Activated CD8-positive, alpha-beta memory T cell treated with anti-CD3 and anti-CD28 coated beads for 4 hours (primary cell): ENCODE measurements around the gene CLASP1.
A peak's percentile ranks its signal among the peaks of the same experiment; 100 is the strongest.
"Not testable (repeated sequence)": the region's sequence is repeated elsewhere in the genome, so short reads cannot be mapped to it uniquely, and the experiment has no call there.

Source experiments
- DNase-seq, 2 donors: peaks; one replicate each; pipeline ENCODE4 v3.0.0-alpha.2; 2020; ENCODE audit warnings: low read depth in 2 of 2

CLASP1 gene

DNA sequence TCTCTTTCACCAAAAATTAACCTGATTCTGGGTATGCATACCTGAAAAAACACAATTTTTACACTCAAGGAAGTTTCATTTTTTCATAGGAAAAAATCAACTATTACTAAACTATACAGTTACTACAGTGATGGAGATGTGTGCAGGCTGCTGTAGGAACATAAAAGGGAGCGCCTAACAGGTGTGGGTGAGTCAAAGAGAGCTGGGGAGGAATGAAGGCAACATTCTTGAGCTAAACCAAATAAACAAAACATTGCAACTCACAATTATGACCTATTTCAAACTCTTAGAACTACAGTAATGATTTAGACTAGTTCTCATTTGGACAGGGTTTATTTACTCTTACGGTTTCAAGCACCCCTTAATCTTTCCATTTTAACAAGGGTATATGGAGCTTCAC, 13.4 kb upstream of the CLASP1 start:
- DNase-seq: no peak

DNA sequence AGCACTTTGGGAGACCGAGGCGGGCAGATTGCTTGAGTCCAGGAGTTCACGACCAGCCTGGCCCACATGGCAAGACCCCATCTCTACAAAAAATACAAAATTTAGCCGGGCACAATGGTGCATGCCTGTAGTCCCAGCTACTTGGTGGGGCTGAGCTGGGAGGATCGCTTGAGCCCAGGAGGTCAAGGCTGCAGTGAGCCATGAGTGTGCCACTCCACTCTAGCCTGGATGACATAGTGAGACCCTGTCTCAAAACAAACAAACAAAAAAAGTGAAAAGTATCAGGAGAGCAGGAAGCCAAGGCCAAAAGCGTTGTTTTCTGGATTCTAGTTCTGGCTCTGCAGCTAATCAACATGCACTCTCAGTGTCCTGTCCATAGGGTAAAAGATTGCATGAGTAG, 10.7 kb upstream of the CLASP1 start:
- no peak for DNase-seq

DNA sequence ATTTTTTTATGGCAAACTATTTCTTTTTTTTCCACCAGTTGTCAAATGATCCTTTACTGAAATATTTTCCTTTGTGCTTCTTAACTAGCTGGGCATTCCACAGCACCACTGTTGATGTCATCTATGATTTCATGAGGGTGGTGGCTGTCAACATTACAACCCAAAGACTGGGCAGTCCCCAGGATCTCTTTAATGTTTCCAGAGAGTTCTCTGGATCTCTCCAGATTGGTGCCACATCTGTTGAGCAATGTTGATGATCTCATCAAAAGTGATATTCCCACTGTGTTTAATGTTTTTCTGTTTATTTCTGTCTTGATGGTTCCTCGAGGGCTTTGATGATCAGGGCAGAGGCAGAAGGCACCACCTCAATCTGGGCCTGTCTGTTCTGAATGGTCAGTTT, 9.1 kb upstream of the CLASP1 start:
- DNase-seq: not testable (repeated sequence)

DNA sequence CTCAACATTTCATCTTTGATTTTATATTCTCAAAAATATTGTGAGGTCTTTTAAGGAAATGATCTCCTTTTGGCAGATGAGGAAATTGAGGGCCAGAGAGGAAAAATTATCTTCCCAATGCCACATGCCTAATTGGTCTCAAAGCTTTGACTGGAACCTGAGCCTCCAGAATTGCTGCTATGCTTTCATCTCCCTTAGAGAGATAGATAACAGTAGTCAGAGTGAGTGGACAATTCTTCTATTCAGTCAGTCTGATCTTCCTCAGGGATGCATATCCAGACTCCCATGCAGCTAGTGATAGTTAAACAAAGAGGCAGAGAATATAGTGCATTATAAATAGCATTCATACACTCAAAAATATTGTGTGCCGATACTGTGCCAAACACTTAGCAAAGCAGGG, 3.8 kb upstream of the CLASP1 start:
- DNase-seq: no peak

DNA sequence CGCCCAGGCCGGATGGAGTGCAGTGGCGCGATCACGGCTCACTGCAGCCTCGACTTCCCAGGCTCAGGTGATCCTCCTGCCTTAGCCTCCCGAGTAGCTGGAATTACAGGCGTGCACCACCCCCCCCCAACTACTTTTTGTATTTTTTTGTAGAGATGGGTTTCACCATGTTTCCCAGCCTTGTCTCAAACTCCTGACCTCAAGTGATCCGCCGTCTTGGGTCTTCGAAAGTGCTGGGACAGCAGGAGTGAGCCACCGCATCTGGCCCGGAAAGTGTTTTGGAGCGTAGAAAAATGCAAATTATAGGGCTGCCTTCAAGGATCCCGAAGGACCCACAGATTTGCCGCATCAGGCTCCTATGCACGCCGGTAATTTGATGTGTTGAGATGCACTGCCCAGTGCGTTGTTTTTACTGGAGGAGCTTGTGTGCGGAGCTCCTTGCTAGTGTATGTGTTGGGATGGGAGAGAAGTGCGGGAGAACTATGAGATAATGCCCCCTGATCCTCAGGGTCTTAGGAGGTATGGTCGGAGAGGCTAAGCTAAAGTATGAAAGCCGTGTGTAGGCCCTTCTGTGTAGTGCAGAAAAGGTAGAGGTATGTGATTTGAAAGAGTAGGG, 1.2 kb upstream of the CLASP1 start:
- DNase-seq: peak in 1 of 2 donors; percentile 2

DNA sequence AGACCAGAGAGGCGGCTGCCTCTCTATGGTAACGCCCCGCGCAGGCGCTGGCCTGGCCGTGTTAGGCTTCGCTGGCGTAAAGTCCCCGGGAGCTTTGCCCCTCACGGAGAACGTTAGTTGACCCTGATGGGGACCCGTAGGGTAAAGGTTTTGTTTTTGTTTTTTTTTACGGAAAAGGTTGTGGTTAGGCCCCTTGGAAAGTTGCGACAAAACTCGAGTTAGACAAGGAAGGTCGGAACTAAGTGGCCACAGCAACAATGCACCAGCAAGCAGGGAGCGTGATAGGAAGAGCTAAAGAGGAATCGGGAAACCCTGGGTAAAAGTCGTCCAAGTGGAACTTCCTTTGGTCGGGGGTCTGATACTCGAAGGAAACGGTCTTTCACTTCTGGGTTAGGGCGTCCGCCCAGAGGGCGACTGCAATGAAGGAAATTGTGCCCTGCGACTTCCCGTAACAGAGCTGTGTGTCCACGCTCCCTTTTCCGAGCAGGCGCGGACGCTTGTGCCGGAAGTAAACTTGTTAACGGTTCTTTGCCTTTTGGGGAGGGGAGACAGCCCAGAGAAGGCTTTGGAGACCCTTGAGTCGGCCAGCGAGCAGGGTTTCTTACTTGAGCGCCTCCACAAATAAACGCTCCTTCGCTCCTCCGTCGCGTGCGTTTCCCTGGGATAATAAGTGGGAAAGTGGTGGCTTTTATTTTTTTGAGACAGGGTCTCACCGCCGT, 493 bp upstream of the CLASP1 start:
- DNase-seq: peak; percentile 88 to 95

DNA sequence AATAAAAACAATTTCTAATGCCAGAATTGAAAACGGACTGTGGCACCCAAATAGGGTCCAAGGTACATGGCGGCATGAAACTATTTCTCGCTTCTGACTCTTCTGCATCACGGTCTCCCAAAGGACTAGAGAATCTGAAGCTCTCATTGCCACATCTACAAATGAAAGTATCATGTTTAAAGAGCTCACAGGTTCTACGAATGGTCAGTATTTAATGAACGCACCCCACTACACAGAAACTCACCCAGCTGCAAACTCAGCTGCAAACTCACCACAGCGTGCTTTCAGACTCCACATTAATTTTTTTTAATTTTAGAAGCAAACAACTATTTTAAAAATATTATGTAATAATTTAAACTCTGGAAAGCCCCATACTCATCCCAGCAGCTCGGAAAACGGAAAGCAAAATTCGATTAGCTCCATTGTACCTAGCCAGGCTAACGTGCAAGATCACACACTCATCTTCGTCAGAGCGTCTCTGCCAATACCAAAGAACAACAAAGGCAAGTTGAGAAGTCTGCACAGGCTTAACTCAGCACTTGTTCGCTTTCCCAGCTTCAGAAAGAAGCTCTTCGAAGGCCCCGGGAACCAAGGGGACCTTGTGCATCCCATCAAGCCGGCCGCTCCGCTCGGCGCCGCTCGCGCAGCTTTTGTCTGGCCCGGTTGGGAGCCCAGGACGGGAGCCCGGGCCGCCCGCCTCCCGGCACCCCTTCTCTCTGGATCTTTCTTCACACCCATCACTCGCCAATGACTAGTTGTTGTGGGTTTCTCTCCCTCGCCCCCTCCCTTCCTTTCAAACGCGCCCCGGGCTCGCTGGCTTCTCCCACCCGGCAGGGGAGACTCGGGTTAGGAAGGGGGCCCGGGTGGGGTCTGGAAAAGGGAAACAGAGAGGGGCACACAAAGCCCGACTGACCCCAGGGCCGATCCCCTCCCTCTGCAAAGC, 785 bp downstream of the CLASP1 start:
- peak; percentile 5 to 27 for DNase-seq

DNA sequence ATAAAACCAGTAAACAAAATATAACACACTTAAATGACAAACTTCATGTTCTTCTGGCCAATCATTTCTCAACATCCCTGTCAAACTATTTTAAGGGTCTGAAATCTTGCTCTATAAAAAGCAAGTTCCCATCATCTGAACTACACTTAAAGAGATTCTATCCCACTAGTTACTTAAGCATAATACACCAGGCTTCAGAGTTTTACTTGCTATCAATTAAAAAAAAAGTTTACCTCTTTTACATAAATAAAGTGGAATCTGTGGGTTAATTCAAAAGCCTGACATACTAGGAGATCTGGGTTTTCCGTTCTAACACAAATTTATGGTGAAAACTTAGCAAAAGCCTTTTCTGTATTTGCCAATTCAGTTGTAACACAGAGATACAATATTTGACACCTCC, 1.9 kb downstream of the CLASP1 start:
- DNase-seq: no peak

DNA sequence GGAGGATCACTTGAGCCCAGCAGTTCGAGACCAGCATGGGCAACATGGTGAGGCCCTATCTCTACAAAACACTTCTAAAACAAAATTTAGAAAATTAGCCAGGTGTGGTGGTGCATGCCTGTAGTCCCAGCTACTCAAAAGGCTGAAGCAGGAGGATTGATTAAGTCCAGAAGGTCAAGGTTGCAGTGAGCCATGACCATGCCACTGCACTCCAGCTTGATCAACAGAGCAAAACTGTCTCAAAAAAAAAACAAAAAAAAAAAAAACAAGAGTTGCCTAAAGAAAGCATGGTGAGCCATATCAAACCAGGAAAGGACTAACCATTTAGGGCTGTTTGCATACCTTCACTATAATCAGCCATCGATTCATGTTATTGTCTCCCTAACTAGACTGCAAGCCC, 4.5 kb downstream of the CLASP1 start:
- no peak for DNase-seq

DNA sequence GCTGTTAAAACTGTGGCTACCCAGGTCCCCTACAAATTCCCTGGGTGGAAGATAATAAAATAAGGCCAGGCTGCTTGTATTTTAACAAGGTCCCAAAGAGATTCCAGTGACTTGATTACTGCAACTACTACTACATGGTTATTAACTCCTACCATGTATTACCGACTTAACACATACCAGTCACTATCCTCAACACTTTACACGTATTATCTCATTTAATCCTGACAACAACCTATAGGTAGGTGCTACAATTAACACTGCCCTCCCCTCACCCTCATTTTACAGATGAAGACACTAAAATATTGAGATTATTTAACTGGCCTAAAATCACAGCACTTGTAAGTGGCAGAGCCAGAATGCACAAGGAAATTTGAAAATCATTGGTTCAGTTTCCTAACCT, 5.4 kb downstream of the CLASP1 start:
- no peak for DNase-seq

DNA sequence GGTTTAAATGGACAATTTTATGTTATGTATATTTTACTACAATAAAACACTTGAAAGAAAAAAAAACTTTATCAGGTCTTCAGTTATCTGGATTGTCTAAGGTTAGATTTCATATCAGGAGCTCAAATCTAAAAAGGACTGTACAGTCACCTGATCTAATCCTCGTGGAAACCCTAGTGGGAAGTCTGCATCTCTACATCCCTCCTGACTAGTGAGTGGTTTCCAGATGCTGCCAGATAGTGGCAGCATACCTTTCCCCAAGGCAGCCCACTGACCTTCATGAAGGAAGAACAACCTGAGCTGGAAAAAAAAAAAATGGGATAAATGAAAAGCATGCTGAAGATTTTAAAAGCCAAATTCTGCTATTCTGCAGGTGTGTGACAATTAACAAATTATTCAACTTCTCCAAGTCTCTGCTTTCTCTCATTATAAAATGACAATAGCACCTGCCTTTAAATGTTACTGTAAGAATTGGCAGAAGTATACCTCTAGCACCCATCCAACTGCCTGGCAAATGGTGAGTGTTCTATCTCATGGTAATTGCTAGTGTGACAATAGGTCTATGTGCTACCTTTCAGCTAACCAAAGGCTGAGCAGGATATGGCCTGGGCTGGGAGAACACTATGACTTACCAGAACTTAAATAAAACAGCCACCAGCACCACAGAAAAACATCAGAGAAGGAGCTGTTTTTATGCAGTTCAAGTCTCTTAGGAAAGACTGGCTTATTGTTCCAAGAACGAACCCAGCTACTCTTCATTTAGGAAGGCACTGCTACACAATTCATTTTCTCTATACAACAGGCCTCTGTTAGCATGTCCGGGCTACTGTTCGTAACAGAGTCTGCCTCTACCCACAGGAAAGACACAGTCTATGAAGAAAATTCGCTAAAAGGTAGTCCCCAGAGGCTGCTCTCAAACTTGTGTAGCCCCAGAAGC, 8.6 kb downstream of the CLASP1 start:
- DNase-seq: no peak

DNA sequence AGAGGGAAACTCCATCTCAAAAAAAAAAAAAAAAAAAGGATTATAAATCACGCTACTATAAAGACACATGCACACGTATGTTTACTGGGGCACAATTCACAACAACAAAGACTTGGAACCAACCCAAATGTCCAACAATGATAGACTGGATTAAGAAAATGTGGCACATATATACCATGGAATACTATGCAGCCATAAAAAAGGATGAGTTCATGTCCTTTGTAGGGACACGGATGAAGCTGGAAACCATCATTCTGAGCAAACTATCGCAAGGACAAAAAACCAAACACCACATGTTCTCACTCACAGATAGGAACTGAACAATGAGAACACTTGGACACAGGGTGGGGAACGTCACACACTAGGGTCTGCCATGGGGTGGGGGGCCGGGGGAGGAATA, 9.4 kb downstream of the CLASP1 start:
- DNase-seq: not testable (repeated sequence)

DNA sequence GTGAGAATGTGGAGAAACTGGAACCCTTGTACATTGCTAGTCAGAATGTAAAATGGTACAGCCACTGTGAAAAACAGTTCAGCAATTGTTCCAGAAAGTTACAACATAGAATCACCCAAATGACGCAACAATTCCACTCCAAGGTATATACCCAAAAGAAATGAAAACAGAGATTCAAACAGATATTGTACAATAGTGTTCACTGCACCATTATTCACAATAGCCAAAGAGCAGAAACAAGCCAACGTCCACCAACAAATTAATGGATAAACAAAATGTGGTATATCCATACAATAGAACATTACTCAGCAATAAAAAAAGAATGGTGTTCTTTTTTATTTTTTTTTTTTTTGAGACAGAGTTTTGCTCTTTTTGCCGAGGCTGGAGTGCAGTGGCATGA, 10.9 kb downstream of the CLASP1 start:
- DNase-seq: no peak

DNA sequence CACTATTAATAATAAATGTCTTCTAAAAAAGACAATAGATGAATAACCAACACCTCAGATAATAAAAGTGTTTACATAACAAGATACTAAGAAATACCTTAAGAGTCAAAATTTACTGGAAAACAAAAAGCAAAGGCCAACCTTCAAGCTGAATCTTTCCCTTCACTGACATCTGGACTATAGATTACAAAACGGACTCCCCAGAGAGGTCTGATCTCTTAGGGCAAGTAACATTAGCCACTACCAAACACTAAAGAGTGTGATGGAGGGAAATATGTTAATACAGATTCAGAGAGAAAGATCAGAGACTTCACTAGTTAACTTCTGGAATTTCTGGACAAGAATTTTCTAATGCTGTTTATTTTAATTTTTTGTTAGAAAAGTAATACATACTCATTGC, 13.9 kb downstream of the CLASP1 start:
- DNase-seq: no peak

DNA sequence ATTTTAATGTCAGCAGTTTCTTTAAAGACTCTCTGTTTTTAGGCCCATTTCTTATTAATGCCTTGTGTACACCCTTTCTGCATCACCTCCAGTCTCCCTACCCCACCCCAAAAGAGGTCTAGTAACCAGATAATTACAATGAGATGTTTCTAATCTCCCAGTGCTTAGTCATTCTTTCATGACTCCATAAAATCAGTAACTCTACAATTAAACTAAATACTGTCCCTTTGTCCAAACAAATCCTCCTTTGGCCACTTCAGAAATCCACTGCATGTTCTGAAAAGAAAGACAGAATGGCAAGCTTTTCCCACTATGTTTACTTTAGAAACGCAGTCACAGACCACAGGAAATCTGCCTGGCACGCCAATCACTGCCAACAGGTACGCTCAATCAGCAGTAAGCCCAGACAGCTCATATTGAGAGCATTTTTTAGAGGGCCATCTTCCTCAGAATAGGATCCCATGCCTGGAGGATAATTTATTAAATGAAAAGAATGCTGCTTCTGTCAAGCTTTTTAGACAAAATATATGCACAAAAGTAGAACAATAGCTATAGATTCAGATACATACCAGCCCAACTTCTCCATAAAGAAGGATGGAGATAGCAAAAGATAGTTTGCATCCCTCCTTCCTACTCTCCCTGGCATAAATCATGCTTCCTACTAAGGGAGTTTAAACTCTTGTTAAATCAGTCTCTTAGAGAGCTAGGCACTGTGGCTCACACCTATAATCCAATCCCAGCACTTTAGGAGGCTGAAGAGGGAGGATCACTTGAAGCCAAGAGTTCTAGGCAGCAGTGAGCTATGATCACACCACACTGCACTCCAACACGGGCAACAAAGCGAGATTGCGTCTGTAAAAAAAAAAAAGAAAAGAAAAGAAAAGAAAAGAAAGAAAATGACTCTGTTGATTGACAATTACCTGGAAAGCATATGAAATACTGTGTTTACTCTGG, 14.6 kb downstream of the CLASP1 start:
- DNase-seq: no peak

DNA sequence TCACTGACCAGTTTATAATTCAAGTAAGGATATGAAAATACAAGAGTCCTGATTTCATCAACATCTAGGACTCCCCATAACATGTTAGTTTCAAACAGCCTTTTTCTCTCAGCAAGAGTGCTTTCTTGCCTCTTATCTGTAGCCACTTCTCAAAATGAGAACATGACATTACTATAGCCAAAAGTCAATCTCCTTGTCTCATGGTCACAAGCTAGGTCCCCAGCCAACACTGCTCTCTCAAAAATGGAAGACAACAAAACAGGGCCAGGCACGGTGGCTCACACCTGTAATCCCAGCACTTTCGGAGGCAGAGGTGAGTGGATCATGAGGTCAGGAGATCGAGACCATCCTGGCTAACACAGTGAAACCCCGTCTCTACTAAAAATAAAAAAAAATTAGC, 15.8 kb downstream of the CLASP1 start:
- DNase-seq: no peak

DNA sequence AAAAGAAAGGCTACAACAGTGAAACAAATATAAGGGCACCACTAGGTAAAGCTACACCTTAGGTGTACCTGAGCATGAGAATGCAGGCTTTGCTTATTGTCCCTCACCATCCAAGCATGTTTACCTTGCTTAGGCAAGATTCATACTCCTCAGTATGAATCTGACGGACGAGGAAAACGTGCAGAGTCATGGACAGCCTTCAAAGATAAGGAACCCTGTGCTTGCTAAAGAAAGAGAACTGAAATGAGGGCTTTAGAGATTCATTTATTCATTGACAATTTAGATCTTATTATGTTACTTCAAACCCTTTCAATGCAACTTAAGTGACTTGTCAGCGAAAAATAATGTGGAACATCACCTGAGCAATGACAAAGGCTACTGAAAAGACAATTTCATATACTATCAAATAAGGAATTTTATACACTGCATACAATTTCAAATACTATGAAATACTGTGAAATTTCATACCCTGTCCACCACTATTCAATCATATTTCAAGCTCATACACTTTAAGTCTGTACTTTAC, 21.7 kb downstream of the CLASP1 start:
- no peak for DNase-seq

DNA sequence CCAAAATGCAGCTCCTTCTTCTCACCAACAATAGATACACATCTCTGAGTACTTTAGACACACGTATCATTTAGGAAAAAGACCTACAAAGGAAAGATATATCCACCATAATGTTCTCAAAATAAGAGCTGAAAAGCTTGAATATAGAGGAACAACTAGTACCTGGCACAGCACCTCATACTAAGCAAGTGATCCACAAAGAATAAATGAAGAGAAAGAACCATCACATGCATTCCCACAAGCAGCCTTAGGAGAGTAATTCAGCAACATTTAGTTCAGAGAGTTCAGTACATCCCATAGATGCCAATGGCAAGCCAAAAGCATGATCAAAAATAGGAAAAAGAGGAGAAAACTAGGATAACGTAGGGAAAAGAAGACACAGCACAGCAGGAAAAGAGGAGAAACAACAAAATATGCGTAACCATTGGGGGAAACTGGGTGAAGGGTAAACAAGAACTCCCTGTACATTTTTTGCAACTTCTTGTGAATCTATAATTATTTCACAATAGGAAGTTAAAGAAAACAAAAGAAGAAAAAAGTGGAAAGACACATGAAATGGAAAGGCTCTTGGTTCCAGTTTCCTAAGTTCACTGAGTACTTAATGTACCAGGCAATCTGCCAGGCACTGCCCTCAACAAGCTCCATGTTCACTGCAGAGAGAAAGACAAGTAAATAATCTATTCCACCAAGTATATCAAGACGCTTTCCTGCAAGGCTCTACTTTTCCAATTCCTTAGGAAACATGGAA, 22.3 kb downstream of the CLASP1 start:
- DNase-seq: no peak

DNA sequence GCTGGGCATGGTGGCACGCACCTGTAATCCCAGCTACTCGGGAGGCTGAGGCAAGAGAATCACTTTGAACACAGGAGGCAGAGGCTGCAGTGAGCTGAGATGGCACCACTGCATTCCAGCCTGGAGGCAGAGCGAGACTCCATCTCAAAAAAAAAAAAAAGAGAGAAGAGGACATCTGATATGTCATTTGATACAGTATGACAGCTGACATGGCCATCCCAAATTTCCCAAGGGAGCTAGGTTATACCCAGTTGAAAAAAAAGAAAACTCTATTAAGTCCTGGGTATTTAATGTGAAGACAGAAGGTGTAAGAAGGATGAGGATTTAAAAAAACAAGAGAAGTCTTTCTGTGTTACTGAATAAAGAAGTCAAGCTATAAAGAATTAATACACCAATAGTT, 23.3 kb downstream of the CLASP1 start:
- no peak for DNase-seq
